SK-N-SH treated with all-trans-retinoic acid at 6 μM for 48 hours (cell line): ENCODE measurements around the gene PUM2.

Source experiments
- ARNTL ChIP-seq: fragments of 450-650 bp; formaldehyde crosslinking; IDR thresholded peaks from 2 replicates; pipeline ENCODE4 v1.5.0; 2020; ENCODE audit warnings: low read depth, mild to moderate bottlenecking, moderate library complexity, borderline replicate concordance
- CSDC2 ChIP-seq: fragments of 250-450 bp; sonication (Bioruptor Pico); IDR thresholded peaks from 2 replicates; pipeline ENCODE4 v1.5.0; 2020; ENCODE audit warnings: mild to moderate bottlenecking, moderate library complexity
- ESRRG ChIP-seq: fragments of 250-450 bp; sonication (Bioruptor Pico); IDR thresholded peaks from 2 replicates; pipeline ENCODE4 v1.6.1; 2021; ENCODE audit warnings: mild to moderate bottlenecking
- GLIS3 ChIP-seq: fragments of 250-450 bp; sonication (Bioruptor Pico); IDR thresholded peaks from 2 replicates; pipeline ENCODE4 v1.5.0; 2020; ENCODE audit warnings: mild to moderate bottlenecking, moderate library complexity
- OSR1 ChIP-seq: fragments of 250-450 bp; sonication (Bioruptor Pico); IDR thresholded peaks from 2 replicates; pipeline ENCODE4 v1.8.0; 2022; ENCODE audit warnings: moderate library complexity, mild to moderate bottlenecking, inconsistent platforms
- PATZ1 ChIP-seq: fragments of 250-450 bp; sonication (Bioruptor Pico); IDR thresholded peaks from 2 replicates; pipeline ENCODE4 v1.8.0; 2020; ENCODE audit warnings: mild to moderate bottlenecking, moderate library complexity, borderline replicate concordance
- TSHZ2 ChIP-seq: fragments of 250-450 bp; sonication (Bioruptor Pico); IDR thresholded peaks from 2 replicates; pipeline ENCODE4 v1.5.0; 2020; ENCODE audit warnings: mild to moderate bottlenecking, moderate library complexity
- ZFP3 ChIP-seq: fragments of 250-450 bp; sonication (Bioruptor Pico); IDR thresholded peaks from 2 replicates; pipeline ENCODE4 v1.5.0; 2020; ENCODE audit warnings: mild to moderate bottlenecking, moderate library complexity

GRCh38 chr2:20322527-20323300 lies 27.9 kb downstream of the PUM2 start:
- TF ChIP-seq CSDC2 (CRISPR knock-in tag) = no peak
- no peak for TF ChIP-seq OSR1 (CRISPR knock-in tag)
- no peak for TF ChIP-seq ARNTL
- TF ChIP-seq TSHZ2 (CRISPR knock-in tag) = no peak
- no peak for TF ChIP-seq ZFP3 (CRISPR knock-in tag)
- TF ChIP-seq GLIS3 (CRISPR knock-in tag) = no peak
- no peak for TF ChIP-seq PATZ1 (CRISPR knock-in tag)
- TF ChIP-seq ESRRG (CRISPR knock-in tag) = no peak
